Right lobe of liver (tissue), 4 donors: Measurements from ENCODE around the gene DLL4.

Source experiments
- POLR2A ChIP-seq: fragments of 450-650 bp; IDR thresholded peaks from one replicate; pipeline ENCODE4 v1.6.1; 2017; ENCODE audit warnings: antibody characterized with exemption, mild to moderate bottlenecking
- TF ChIP-seq, protein P1 (sequence below), 4 donors: fragments of 200-600 bp in 3 of 4; fragments of 450-650 bp in 1 of 4; IDR thresholded peaks; one replicate each; pipeline versions ENCODE4 v1.5.1 to v1.8.0; 2016 to 2022; ENCODE audit warnings: antibody characterized with exemption in 4 of 4, mild to moderate bottlenecking in 2 of 4
- donor health status: DM: no; HTN: no; CAD: no.
- donor health status: DM: no; HTN: no; CAD: no.
- donor health status: DM: no; HTN: yes; CAD: no.

DNA sequence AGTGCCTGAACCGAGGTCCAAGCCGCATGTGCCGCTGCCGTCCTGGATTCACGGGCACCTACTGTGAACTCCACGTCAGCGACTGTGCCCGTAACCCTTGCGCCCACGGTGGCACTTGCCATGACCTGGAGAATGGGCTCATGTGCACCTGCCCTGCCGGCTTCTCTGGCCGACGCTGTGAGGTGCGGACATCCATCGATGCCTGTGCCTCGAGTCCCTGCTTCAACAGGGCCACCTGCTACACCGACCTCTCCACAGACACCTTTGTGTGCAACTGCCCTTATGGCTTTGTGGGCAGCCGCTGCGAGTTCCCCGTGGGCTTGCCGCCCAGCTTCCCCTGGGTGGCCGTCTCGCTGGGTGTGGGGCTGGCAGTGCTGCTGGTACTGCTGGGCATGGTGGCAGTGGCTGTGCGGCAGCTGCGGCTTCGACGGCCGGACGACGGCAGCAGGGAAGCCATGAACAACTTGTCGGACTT lies 7.1 kb downstream of the DLL4 start:
- TF ChIP-seq POLR2A: no peak
- TF ChIP-seq, protein P1, sequence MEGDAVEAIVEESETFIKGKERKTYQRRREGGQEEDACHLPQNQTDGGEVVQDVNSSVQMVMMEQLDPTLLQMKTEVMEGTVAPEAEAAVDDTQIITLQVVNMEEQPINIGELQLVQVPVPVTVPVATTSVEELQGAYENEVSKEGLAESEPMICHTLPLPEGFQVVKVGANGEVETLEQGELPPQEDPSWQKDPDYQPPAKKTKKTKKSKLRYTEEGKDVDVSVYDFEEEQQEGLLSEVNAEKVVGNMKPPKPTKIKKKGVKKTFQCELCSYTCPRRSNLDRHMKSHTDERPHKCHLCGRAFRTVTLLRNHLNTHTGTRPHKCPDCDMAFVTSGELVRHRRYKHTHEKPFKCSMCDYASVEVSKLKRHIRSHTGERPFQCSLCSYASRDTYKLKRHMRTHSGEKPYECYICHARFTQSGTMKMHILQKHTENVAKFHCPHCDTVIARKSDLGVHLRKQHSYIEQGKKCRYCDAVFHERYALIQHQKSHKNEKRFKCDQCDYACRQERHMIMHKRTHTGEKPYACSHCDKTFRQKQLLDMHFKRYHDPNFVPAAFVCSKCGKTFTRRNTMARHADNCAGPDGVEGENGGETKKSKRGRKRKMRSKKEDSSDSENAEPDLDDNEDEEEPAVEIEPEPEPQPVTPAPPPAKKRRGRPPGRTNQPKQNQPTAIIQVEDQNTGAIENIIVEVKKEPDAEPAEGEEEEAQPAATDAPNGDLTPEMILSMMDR (IDR thresholded peaks at IDR 0.05): no peak
